Activated CD4-positive, alpha-beta memory T cell treated with anti-CD3 and anti-CD28 coated beads for 36 hours (primary cell): ENCODE measurements around the gene L1TD1. TPM values are rescaled to one million over a fixed set of nuclear protein-coding genes. Genes with fewer than 3 reads are reported as not detected.
"Not testable (repeated sequence)": the region's sequence is repeated elsewhere in the genome, so short reads cannot be mapped to it uniquely, and the experiment has no call there.

Experiments
- CTCF ChIA-PET: fragments of 350-600 bp; sonication (Branson Sonifier 250); formaldehyde crosslinking; loops from one replicate; lab custom pipeline; 2021; ENCODE audit warnings: antibody characterized with exemption, inconsistent platforms; lab: Charles Lee
- POLR2A ChIA-PET: fragments of 350-600 bp; sonication (Branson Sonifier 250); formaldehyde crosslinking; loops from one replicate; lab custom pipeline; 2021; ENCODE audit warnings: antibody characterized with exemption; lab: Charles Lee
- DNase-seq: peaks from one replicate; pipeline ENCODE4 v3.0.0-alpha.2; 2020
- H3K27ac Mint-ChIP-seq: one replicate; pipeline ENCODE4 v1.8.0; 2021; ENCODE audit warnings: mixed read lengths
- H3K27me3 Mint-ChIP-seq: one replicate; pipeline ENCODE4 v1.8.0; 2021; ENCODE audit warnings: mixed read lengths
- H3K36me3 Mint-ChIP-seq: one replicate; pipeline ENCODE4 v1.8.0; 2021; ENCODE audit warnings: mixed read lengths
- H3K4me1 Mint-ChIP-seq: one replicate; pipeline ENCODE4 v1.8.0; 2021; ENCODE audit warnings: low read depth, mixed read lengths
- H3K4me3 Mint-ChIP-seq: one replicate; pipeline ENCODE4 v1.8.0; 2021; ENCODE audit warnings: mild to moderate bottlenecking, mixed read lengths
- H3K9me3 Mint-ChIP-seq: one replicate; pipeline ENCODE4 v1.8.0; 2021; ENCODE audit warnings: mixed read lengths
- intact Hi-C: fragments of 100-400 bp; cut with micrococcal nuclease; formaldehyde crosslinking; loops from one replicate; pipeline ENCODE4 v1.15.1; 2023
- total RNA-seq, 2 experiments: library from RNA; stranded (reverse); gene quantifications; one replicate each; pipeline ENCODE4 v1.2.3, GENCODE V29; 2021

Gene L1TD1
- total RNA-seq, 2 experiments from 2014 or later = not detected

- H3K36me3 Mint-ChIP-seq = no peaks in the 10 kb centered on the region
- no peak for DNase-seq
- H3K9me3 Mint-ChIP-seq = no peaks in the 10 kb centered on the region
- no peak overlapping the region for H3K27ac Mint-ChIP-seq
- H3K27me3 Mint-ChIP-seq = no peaks in the 10 kb centered on the region
- intact Hi-C loops = no loop called here
- ChIA-PET CTCF (no interaction called here), POLR2A (no interaction called here)
- no peaks in the 10 kb centered on the region for H3K4me1 Mint-ChIP-seq
- no peak overlapping the region for H3K4me3 Mint-ChIP-seq
Measured at GRCh38 chr1:62181532-62181931, 13.1 kb upstream of the L1TD1 start.

- H3K4me3 Mint-ChIP-seq, POLR2A ChIA-PET, H3K36me3 Mint-ChIP-seq, H3K27ac Mint-ChIP-seq, CTCF ChIA-PET, DNase-seq, intact Hi-C loops, H3K9me3 Mint-ChIP-seq, H3K4me1 Mint-ChIP-seq, H3K27me3 Mint-ChIP-seq: not testable (repeated sequence)
Measured at GRCh38 chr1:62182157-62182556, 12.5 kb upstream of the L1TD1 start.

GRCh38 chr1:62183164-62184020, 11.3 kb upstream of the L1TD1 start:
- H3K27me3 Mint-ChIP-seq, intact Hi-C loops, H3K9me3 Mint-ChIP-seq: not testable (repeated sequence)

GRCh38 chr1:62184336-62184735, 10.3 kb upstream of the L1TD1 start:
- no peaks in the 10 kb centered on the region for H3K36me3 Mint-ChIP-seq
- H3K27ac Mint-ChIP-seq = no peak overlapping the region
- CTCF ChIA-PET = interaction anchor here (0.7 to 1.4 kb wide), 2 partner anchors 9 to 660 kb away, joined by 3 to 9 read pairs; no protein-coding TSS in a partner anchor
- POLR2A ChIA-PET = interaction anchor here (1.0 kb wide), 1 partner anchor 69 kb away, joined by 3 read pairs; no protein-coding TSS in a partner anchor
- no peak for DNase-seq
- H3K4me1 Mint-ChIP-seq = no peaks in the 10 kb centered on the region
- H3K4me3 Mint-ChIP-seq = no peak overlapping the region
- no peaks in the 10 kb centered on the region for H3K27me3 Mint-ChIP-seq
- intact Hi-C loops = no loop called here
- no peaks in the 10 kb centered on the region for H3K9me3 Mint-ChIP-seq

More at GRCh38 chr1:62183164-62184020, 11.3 kb upstream of the L1TD1 start:
- POLR2A ChIA-PET, H3K4me1 Mint-ChIP-seq, H3K36me3 Mint-ChIP-seq, DNase-seq, H3K4me3 Mint-ChIP-seq, H3K27ac Mint-ChIP-seq: not testable (repeated sequence)
- CTCF ChIA-PET = interaction anchor here (0.7 to 1.4 kb wide), 2 partner anchors 8 to 661 kb away, joined by 3 to 9 read pairs; no protein-coding TSS in a partner anchor

- intact Hi-C loops, DNase-seq, H3K9me3 Mint-ChIP-seq, H3K36me3 Mint-ChIP-seq, H3K27me3 Mint-ChIP-seq, H3K4me1 Mint-ChIP-seq, H3K27ac Mint-ChIP-seq, H3K4me3 Mint-ChIP-seq: not testable (repeated sequence)
- POLR2A ChIA-PET = interaction anchor here (1.0 kb wide), 1 partner anchor 70 kb away, joined by 3 read pairs; no protein-coding TSS in a partner anchor
- CTCF ChIA-PET = interaction anchor here (1.4 kb wide), 1 partner anchor 10 kb away, joined by 9 read pairs; no protein-coding TSS in a partner anchor
Measured at GRCh38 chr1:62185233-62185632, 9.4 kb upstream of the L1TD1 start.

GRCh38 chr1:62185677-62186076, 9.0 kb upstream of the L1TD1 start:
- H3K9me3 Mint-ChIP-seq = no peaks in the 10 kb centered on the region
- no peaks in the 10 kb centered on the region for H3K36me3 Mint-ChIP-seq
- H3K27me3 Mint-ChIP-seq = no peaks in the 10 kb centered on the region
- no peaks in the 10 kb centered on the region for H3K4me1 Mint-ChIP-seq
- no peak overlapping the region for H3K4me3 Mint-ChIP-seq
- ChIA-PET CTCF (no interaction called here), POLR2A (no interaction called here)
- DNase-seq = no peak
- no peak overlapping the region for H3K27ac Mint-ChIP-seq
- intact Hi-C loops = no loop called here

GRCh38 chr1:62187548-62187947, 7.1 kb upstream of the L1TD1 start:
- H3K4me3 Mint-ChIP-seq = no peak overlapping the region
- H3K4me1 Mint-ChIP-seq = no peaks in the 10 kb centered on the region
- intact Hi-C loops = no loop called here
- no peaks in the 10 kb centered on the region for H3K9me3 Mint-ChIP-seq
- no peaks in the 10 kb centered on the region for H3K36me3 Mint-ChIP-seq
- H3K27me3 Mint-ChIP-seq = no peaks in the 10 kb centered on the region
- no peak overlapping the region for H3K27ac Mint-ChIP-seq
- DNase-seq = no peak
- CTCF ChIA-PET = no interaction called here
- POLR2A ChIA-PET = no interaction called here

- no peak for DNase-seq
- CTCF ChIA-PET = no interaction called here
- H3K36me3 Mint-ChIP-seq = no peaks in the 10 kb centered on the region
- no peaks in the 10 kb centered on the region for H3K4me1 Mint-ChIP-seq
- H3K9me3 Mint-ChIP-seq = no peaks in the 10 kb centered on the region
- intact Hi-C loops = no loop called here
- POLR2A ChIA-PET = no interaction called here
- no peaks in the 10 kb centered on the region for H3K27me3 Mint-ChIP-seq
- H3K4me3 Mint-ChIP-seq = no peak overlapping the region
- no peak overlapping the region for H3K27ac Mint-ChIP-seq
Measured at GRCh38 chr1:62188111-62188510, 6.5 kb upstream of the L1TD1 start.

GRCh38 chr1:62196086-62196690, 1.5 kb downstream of the L1TD1 start:
- Mint-ChIP-seq H3K36me3 (no peaks in the 10 kb centered on the region), H3K9me3 (no peaks in the 10 kb centered on the region), H3K4me3 (no peak overlapping the region), H3K4me1 (peaks cover 4% of the 10 kb centered on the region), H3K27me3 (peaks cover 20% of the 10 kb centered on the region), H3K27ac (no peak overlapping the region)
- POLR2A ChIA-PET = no interaction called here
- CTCF ChIA-PET = no interaction called here
- intact Hi-C loops = no loop called here
- DNase-seq = no peak

- ChIA-PET POLR2A (no interaction called here), CTCF (no interaction called here)
- Mint-ChIP-seq H3K27ac (no peak overlapping the region), H3K4me1 (peaks cover 4% of the 10 kb centered on the region), H3K36me3 (no peaks in the 10 kb centered on the region), H3K27me3 (peaks cover 21% of the 10 kb centered on the region), H3K9me3 (no peaks in the 10 kb centered on the region), H3K4me3 (no peak overlapping the region)
- DNase-seq = no peak
- intact Hi-C loops = no loop called here
Measured at GRCh38 chr1:62198069-62198780, 3.6 kb downstream of the L1TD1 start.

- Mint-ChIP-seq H3K9me3 (no peaks in the 10 kb centered on the region), H3K4me3 (no peak overlapping the region), H3K36me3 (no peaks in the 10 kb centered on the region), H3K27ac (no peak overlapping the region), H3K27me3 (peaks cover 18% of the 10 kb centered on the region), H3K4me1 (peaks cover 4% of the 10 kb centered on the region)
- ChIA-PET POLR2A (no interaction called here), CTCF (no interaction called here)
- intact Hi-C loops = no loop called here
- DNase-seq = no peak
Measured at GRCh38 chr1:62198781-62199125, 4.1 kb downstream of the L1TD1 start.

- ChIA-PET CTCF (no interaction called here), POLR2A (no interaction called here)
- Mint-ChIP-seq H3K4me1 (no peaks in the 10 kb centered on the region), H3K9me3 (peaks cover 21% of the 10 kb centered on the region), H3K4me3 (no peak overlapping the region), H3K27ac (no peak overlapping the region), H3K27me3 (peaks cover 3% of the 10 kb centered on the region), H3K36me3 (peaks cover 4% of the 10 kb centered on the region)
- no peak for DNase-seq
- intact Hi-C loops = no loop called here
Measured at GRCh38 chr1:62207187-62207586, 12.5 kb downstream of the L1TD1 start.
